Activated T-helper 1 cell treated with anti-CD3 and anti-CD28 coated beads, Interleukin-2, amount 50 U/mL, for 16 hours (primary cell): ENCODE data around the gene AKAP8L.
"Not testable (repeated sequence)": the region's sequence is repeated elsewhere in the genome, so short reads cannot be mapped to it uniquely, and the experiment has no call there.

Source experiments
- DNase-seq, 2 donors: peaks; one replicate each; pipeline ENCODE4 v3.0.0-alpha.2; 2020; ENCODE audit warnings: low read depth in 1 of 2, low spot score in 1 of 2

AKAP8L gene

GRCh38 chr19:15354566-15355296 lies 64.1 kb downstream of the AKAP8L start:
- no peak for DNase-seq

- no peak for DNase-seq
Measured at GRCh38 chr19:15353908-15354307, 64.9 kb downstream of the AKAP8L start.

DNA sequence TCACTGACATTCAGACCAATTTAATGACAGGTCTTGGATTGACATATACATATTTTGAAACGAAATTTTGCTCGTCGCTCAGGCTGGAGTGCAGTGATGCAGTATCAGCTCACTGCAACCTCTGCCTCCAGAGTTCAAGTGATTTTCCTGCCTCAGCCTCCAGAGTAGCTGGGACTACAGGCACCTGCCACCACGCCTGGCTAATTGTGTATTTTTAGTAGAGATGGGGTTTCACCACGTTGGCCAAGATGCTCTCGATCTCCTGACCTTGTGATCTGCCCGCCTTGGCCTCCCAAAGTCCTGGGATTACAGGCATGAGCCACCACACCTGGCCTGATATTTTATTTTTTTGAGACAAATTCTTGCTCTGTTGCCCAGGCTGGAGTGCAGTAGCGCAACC lies 66.3 kb downstream of the AKAP8L start:
- not testable (repeated sequence) for DNase-seq

- DNase-seq: not testable (repeated sequence)
Measured at GRCh38 chr19:15341328-15341727, 77.5 kb downstream of the AKAP8L start.

DNA sequence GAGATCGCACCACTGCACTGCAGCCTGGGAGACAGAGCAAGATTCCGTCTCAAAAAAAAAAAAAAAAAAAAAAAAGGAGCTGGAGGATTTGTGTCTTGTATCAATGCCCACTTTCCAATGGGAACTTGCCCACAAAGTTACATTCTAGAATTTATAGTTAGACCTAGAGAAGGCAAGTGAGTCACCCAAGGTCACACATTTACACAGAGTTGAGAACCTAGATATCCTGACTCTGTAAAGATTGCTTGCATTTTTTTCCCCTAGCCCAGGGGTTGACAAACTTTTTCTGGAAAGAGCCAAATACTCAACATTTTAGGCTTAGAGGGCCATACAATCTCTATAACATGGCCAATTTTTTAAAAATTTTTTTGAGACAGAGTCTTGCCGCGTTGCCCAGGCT lies 78.7 kb downstream of the AKAP8L start:
- DNase-seq: no peak

GRCh38 chr19:15337202-15337601 lies 81.6 kb downstream of the AKAP8L start:
- DNase-seq: no peak

DNA sequence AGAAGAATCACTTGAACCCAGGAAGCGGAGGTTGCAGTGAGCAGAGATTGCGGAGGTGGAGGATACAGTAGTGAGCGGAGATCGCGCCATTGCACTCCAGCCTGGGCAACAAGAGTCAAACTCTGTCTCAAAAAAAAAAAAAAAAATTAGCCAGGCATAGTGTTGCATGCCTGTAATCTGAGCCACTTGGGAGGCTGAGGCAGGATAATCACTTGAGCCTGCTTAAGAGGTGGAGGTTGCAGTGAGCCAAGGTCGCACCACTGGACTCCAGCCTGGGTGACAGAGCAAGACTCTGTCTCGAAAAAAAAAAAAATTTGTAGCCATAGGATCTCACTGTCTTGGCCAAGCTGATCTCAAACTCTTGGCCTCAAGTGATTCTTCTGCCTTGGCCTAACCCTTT lies 82.8 kb downstream of the AKAP8L start:
- DNase-seq: not testable (repeated sequence)

GRCh38 chr19:15332311-15332996 lies 86.3 kb downstream of the AKAP8L start, which contains the start of gene BRD4:
TSS of gene BRD4 (minus strand) at chr19:15332539. CDS start at chr19:15273099, 59,440 bp downstream.
- peak; percentile 46 to 70 for DNase-seq

GRCh38 chr19:15331419-15332310 lies 87.1 kb downstream of the AKAP8L start:
- DNase-seq: peak; percentile 18 to 53

DNA sequence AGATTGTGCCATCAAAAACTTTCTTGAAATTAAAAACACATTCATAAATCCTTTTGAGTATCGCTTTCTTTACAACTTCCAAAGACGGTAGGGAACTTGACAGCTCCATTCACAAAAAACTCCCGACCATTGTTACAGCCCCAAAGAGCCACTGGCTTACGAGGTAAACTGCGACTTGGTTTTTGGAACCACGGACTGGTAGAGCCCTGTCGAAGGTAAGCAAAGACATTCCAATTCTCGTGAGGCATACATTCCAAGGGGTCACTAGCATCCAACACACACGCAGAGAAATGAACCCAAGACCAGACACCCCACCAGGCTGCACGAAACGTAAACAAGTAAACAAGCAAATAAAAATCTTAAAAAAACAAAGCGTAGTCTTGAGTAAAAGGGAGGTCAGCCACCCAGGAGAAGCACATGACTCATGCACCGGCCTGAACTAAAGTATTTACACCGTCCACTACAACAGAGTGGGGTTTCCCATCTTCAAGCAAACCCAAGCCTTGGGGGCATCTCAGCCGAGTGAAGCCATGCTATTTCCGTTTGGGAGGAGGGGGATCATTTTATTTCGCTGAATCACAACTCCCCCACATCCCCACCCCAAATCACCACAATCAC lies 87.9 kb downstream of the AKAP8L start:
- peak in 1 of 2 donors; percentile 1 for DNase-seq
